ENCODE measurements around the gene ZNF83.
"Not testable (repeated sequence)": the region's sequence is repeated elsewhere in the genome, so short reads cannot be mapped to it uniquely, and the experiment has no call there.

ZNF83 gene

DNA sequence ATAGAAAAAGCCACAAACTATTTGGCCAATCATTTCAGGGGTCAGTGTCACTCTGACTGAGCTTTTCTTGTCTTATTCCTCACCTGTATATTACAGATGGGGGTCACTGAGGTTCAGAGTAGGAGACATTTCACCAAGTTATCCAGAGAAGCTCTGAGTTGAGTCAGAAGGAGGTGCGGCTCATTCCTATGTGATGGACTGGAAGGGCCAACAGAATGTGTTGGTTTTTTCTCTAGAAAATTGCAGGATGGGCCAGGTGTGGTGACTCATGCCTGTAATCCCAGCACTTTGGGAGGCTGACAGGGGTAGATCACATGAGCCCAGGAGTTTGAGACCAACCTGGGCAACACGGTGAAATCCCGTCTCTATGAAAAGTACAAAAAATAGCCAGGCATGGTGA is 24.5 kb upstream of the ZNF83 start:
- H3K27me3 ChIP-seq (ENCODE audit: low read depth): no peaks in the 10 kb centered on the region
- in situ Hi-C loops (cut with MboI; ENCODE audit: low sequenced_read_pairs): no loop called here
- no peak overlapping the region for H3K4me3 ChIP-seq
- no peak for DNase-seq (ENCODE audit: low spot score in 2 of 2)
- no peaks in the 10 kb centered on the region for H3K9me3 ChIP-seq
- H3K4me1 ChIP-seq: no peaks in the 10 kb centered on the region
- H3K36me3 ChIP-seq (replicated peaks): peaks cover 20% of the 10 kb centered on the region

DNA sequence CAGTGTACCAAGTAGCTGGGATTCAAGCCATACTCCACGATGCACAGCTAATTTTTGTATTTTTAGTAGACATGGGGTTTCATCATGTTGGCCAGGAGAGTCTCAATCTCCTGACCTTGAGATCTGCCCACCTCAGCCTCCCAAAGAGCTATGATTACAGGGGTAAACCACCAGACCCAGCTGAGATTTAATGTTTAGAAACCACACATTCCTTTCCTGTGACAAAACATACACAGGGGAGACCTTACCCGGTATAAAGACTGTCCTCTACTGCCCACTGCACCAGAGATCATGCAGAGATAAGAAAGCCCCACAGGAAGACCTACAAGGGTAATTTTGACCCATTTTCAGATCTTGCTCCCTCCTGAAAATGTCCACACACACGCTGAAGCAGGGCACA is 22.8 kb upstream of the ZNF83 start:
- no peaks in the 10 kb centered on the region for H3K9me3 ChIP-seq
- H3K4me3 ChIP-seq: no peak overlapping the region
- H3K4me1 ChIP-seq: no peaks in the 10 kb centered on the region
- peaks cover 20% of the 10 kb centered on the region for H3K36me3 ChIP-seq (replicated peaks)
- H3K27me3 ChIP-seq (ENCODE audit: low read depth): no peaks in the 10 kb centered on the region
- in situ Hi-C loops (cut with MboI; ENCODE audit: low sequenced_read_pairs): no loop called here
- DNase-seq (ENCODE audit: low spot score in 2 of 2): no peak

DNA sequence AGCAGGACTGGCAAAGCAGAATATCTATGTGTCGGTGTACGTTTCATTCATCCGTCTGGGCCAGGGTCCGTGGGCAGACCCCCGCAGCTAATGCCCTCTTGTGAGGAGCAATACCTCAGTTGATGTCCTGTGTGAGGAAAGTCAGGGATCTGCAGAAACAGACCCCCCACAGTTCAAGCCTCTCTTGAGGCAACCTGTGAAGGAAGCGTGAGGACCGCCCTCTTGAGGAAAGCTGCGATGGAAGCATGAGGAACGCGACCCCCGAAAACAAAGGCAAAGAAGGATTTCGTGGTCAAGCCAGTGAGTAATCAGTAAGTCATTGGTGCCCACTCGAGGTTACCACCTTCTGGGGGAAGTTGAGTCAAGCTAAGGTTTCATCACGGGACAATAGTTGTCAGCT is 20.9 kb upstream of the ZNF83 start:
- Histone ChIP-seq H3K27me3 (ENCODE audit: low read depth) (no peaks in the 10 kb centered on the region), H3K4me1 (no peaks in the 10 kb centered on the region), H3K4me3 (no peak overlapping the region), H3K36me3 (replicated peaks) (peaks cover 30% of the 10 kb centered on the region), H3K9me3 (no peaks in the 10 kb centered on the region)
- in situ Hi-C loops (cut with MboI; ENCODE audit: low sequenced_read_pairs): no loop called here
- no peak for DNase-seq (ENCODE audit: low spot score in 2 of 2)

- Histone ChIP-seq H3K4me1 (no peaks in the 10 kb centered on the region), H3K4me3 (no peak overlapping the region), H3K36me3 (replicated peaks) (peaks cover 35% of the 10 kb centered on the region), H3K27me3 (ENCODE audit: low read depth) (no peaks in the 10 kb centered on the region), H3K9me3 (no peaks in the 10 kb centered on the region)
- no peak for DNase-seq (ENCODE audit: low spot score in 2 of 2)
- in situ Hi-C loops (cut with MboI; ENCODE audit: low sequenced_read_pairs): no loop called here
Measured at GRCh38 chr19:52658595-52658994, 20.4 kb upstream of the ZNF83 start.

DNA sequence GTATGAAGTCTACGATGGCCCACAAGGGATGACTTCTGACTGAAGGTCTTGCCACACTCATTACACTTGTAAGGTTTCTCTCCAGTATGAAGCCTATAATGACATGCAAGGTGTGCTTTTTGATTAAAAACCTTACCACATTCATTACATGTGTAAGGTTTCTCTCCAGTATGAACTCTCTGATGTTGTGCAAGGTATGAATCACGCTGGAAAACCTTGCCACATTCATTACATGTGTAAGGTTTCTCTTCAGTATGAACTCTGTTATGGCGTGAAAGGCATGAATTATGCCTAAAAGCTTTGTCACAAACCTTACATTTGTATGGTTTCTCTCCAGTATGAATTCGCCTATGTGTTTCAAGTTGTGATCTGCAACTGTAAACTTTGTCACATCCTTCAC is 15.0 kb upstream of the ZNF83 start:
- no peak for DNase-seq (ENCODE audit: low spot score in 2 of 2)
- Histone ChIP-seq H3K4me3 (no peak overlapping the region), H3K27me3 (ENCODE audit: low read depth) (no peaks in the 10 kb centered on the region), H3K9me3 (no peaks in the 10 kb centered on the region), H3K36me3 (replicated peaks) (peaks cover 25% of the 10 kb centered on the region), H3K4me1 (no peaks in the 10 kb centered on the region)
- in situ Hi-C loops (cut with MboI; ENCODE audit: low sequenced_read_pairs): no loop called here

DNA sequence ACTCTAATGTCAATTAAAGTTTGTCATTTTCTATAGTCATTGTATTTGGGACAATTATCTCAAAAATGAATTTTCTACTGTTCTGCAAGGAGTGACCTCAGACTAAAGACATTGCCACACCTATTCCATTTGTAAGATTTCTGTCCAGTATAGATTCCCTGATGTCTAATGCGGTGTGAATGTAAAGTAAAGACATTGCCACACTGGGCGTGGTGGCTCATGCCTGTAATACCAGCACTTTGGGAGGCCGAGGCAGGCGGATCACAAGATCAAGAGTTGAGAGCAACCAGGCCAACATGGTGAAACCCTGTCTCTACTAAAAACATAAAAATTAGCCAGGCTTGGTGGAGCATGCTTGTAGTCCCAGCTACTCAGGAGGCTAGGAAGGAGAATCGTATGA is 13.8 kb upstream of the ZNF83 start:
- in situ Hi-C loops (cut with MboI; ENCODE audit: low sequenced_read_pairs): no loop called here
- no peak for DNase-seq (ENCODE audit: low spot score in 2 of 2)
- H3K27me3 ChIP-seq (ENCODE audit: low read depth): no peaks in the 10 kb centered on the region
- no peaks in the 10 kb centered on the region; the same call in 1 of the 2 replicates for H3K9me3 ChIP-seq
- H3K4me1 ChIP-seq: no peaks in the 10 kb centered on the region
- no peak overlapping the region for H3K4me3 ChIP-seq
- peaks cover 24% of the 10 kb centered on the region for H3K36me3 ChIP-seq (replicated peaks)

GRCh38 chr19:52648336-52649016 is 10.3 kb upstream of the ZNF83 start:
- DNase-seq (ENCODE audit: low spot score in 2 of 2): no peak

DNA sequence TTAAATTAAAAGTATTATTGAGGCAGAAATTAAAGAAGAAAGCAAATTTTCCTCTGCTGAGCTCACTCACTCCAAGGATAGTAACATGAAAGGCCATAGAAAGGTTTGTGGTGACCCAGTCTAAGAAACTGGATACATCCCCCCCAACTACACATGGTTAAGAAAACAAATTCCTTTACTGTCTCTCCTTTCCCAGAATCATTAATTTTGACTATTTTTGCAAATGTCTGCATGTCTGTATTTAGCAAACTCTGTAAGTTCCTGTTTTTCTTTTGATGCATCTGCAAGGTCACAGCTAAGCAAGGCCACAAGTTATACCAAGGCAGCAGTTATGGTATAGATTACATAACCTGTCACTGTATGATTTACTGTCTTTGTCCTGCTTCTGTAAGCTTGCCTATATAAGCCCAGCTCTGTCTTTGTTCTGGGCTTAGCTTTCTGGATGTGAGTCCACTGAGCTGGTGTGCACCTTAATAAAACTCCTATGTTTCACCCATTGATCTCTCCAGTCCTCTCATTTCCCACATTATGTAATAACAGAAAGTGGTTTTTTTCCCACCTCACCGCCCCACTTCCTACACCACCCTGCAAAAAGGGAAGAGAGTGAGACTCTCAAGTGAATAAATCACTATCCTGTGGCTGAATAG is 8.5 kb upstream of the ZNF83 start:
- DNase-seq (ENCODE audit: low spot score in 2 of 2): no peak
- H3K36me3 ChIP-seq (replicated peaks): no peaks in the 10 kb centered on the region
- H3K27me3 ChIP-seq (ENCODE audit: low read depth): no peaks in the 10 kb centered on the region
- no peaks in the 10 kb centered on the region; the same call in 1 of the 2 replicates for H3K9me3 ChIP-seq
- no peaks in the 10 kb centered on the region for H3K4me1 ChIP-seq
- no peak overlapping the region for H3K4me3 ChIP-seq
- in situ Hi-C loops (cut with MboI; ENCODE audit: low sequenced_read_pairs): no loop called here

More at GRCh38 chr19:52648336-52649016, 10.3 kb upstream of the ZNF83 start:
- Histone ChIP-seq H3K4me1 (no peaks in the 10 kb centered on the region), H3K9me3 (no peaks in the 10 kb centered on the region; the same call in 1 of the 2 replicates), H3K36me3 (replicated peaks) (peaks cover 9% of the 10 kb centered on the region), H3K4me3 (no peak overlapping the region), H3K27me3 (ENCODE audit: low read depth) (no peaks in the 10 kb centered on the region)
- in situ Hi-C loops (cut with MboI; ENCODE audit: low sequenced_read_pairs): no loop called here

- DNase-seq (ENCODE audit: low spot score in 2 of 2): no peak
- in situ Hi-C loops (cut with MboI; ENCODE audit: low sequenced_read_pairs): no loop called here
- H3K4me3 ChIP-seq: no peak overlapping the region
- no peaks in the 10 kb centered on the region for H3K36me3 ChIP-seq (replicated peaks)
- H3K9me3 ChIP-seq: no peaks in the 10 kb centered on the region
- no peaks in the 10 kb centered on the region for H3K27me3 ChIP-seq (ENCODE audit: low read depth)
- H3K4me1 ChIP-seq: peaks cover 4% of the 10 kb centered on the region; the same call in 1 of the 2 replicates
Measured at GRCh38 chr19:52640916-52641315, 2.8 kb upstream of the ZNF83 start.

GRCh38 chr19:52639996-52640395 is 1.8 kb upstream of the ZNF83 start:
- H3K4me3 ChIP-seq: no peak overlapping the region
- no peaks in the 10 kb centered on the region; the same call in 1 of the 2 replicates for H3K36me3 ChIP-seq (replicated peaks)
- peaks cover 4% of the 10 kb centered on the region; the same call in 1 of the 2 replicates for H3K4me1 ChIP-seq
- no peaks in the 10 kb centered on the region for H3K9me3 ChIP-seq
- no peaks in the 10 kb centered on the region for H3K27me3 ChIP-seq (ENCODE audit: low read depth)
- in situ Hi-C loops (cut with MboI; ENCODE audit: low sequenced_read_pairs): no loop called here
- DNase-seq (ENCODE audit: low spot score in 2 of 2): no peak

DNA sequence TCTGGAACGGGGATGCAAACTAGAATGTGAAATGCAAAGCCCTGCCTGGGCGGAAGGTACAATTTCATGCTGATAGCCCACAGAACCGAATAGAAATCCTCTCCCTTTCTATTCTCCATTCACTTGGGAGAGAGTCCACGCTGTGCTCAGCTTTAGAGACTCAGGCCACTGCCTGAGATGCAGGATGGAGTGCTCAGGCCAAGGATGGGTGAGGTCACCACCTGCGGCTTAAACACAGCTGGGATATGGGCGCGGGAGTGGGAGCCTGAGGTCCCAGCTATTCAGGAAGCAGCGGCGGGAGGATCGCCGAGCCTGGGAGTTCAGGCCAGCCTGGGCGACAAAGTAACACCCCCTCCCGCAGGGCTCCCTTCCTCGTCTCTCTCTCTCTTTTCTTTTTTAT is 446 bp upstream of the ZNF83 start:
- Histone ChIP-seq H3K27me3 (ENCODE audit: low read depth) (no peaks in the 10 kb centered on the region), H3K4me1 (peaks cover 4% of the 10 kb centered on the region; the same call in 1 of the 2 replicates), H3K36me3 (replicated peaks) (peaks cover 6% of the 10 kb centered on the region), H3K4me3 (peak overlapping the region; percentile 50), H3K9me3 (no peaks in the 10 kb centered on the region)
- in situ Hi-C loops (cut with MboI; ENCODE audit: low sequenced_read_pairs): no loop called here
- DNase-seq (ENCODE audit: low spot score in 2 of 2): peak in 1 of 2 experiments; percentile 37

DNA sequence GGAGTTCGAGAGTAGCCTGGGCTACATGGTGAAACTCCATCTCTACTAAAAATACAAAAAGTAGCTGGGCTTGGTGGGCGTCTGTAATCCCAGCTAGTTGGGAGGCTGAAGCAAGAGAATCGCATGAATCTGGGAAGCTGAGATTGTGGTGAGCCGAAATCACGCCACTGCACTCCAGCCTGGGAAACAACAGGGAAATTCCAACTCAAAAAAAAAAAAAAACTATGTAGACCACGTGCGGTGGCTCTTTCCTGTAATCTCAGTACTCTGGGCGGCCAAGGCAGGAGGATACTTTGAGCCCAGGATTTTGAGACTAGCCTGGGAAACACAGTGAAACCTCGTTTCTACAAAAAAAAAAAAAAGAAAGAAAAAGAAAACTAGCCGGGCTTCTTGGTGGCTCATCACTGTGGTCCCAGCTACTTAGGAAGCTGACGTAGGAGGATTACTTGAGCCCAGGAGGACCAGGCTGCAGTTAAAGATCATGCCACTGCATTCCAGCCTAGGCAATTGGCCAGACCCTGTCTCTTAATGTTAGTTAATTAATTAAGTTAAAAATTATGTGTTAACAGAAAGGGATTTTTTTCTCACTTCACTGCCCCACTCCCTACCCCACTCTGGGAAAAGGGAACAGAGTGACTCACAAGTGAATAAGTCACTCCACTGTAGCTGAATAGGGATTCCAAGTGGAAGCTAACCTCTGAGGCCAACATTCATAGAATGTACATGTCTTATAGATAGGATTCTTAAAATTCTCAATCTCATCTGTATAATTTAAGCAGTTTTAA is 2.2 kb downstream of the ZNF83 start:
- Histone ChIP-seq H3K4me3 (no peak overlapping the region), H3K4me1 (peaks cover 4% of the 10 kb centered on the region; the same call in 1 of the 2 replicates), H3K36me3 (replicated peaks) (peaks cover 9% of the 10 kb centered on the region), H3K9me3 (no peaks in the 10 kb centered on the region), H3K27me3 (ENCODE audit: low read depth) (no peaks in the 10 kb centered on the region)
- no peak for DNase-seq (ENCODE audit: low spot score in 2 of 2)
- in situ Hi-C loops (cut with MboI; ENCODE audit: low sequenced_read_pairs): no loop called here

DNA sequence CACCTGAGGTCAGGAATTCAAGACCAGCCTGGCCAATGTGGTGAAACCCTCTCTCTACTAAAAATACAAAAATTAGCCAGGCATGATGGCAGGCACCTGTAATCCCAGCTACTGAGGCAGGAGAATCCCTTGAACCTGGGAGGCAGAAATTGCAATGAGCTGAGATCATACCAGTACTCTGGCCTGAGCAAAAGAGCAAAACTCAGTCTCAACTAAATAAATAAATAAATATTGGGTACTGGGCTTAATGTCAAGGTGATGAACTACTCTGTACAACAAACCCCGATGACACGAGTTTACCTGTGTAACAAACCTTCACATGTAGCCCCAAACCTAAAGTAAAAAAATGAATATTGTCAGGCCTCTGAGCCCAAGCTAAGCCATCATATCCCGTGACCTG is 10.7 kb downstream of the ZNF83 start:
- H3K9me3 ChIP-seq; in situ Hi-C loops (cut with MboI; ENCODE audit: low sequenced_read_pairs); H3K4me3 ChIP-seq; H3K4me1 ChIP-seq; H3K27me3 ChIP-seq (ENCODE audit: low read depth); DNase-seq (ENCODE audit: low spot score in 2 of 2): not testable (repeated sequence)
- H3K36me3 ChIP-seq (replicated peaks): peaks cover 31% of the 10 kb centered on the region

DNA sequence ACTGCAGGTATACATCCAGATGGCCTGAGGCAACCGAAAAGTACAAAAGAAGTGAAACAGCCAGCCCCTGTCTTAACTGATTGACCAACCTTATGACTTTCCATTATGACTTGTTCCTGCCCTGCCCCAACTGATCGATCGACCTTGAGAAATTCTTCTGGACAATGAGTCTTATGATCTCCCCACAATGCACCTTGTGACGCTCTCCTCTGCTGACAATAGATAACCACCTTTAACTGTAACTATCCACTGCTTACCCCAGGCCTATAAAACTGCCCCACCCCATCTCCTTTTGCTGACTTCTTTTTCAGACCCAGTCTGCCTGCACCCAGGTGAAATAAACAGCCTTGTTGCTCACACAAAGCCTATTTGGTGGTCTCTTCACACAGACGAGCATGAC is 11.2 kb downstream of the ZNF83 start:
- no peaks in the 10 kb centered on the region for H3K4me1 ChIP-seq
- H3K4me3 ChIP-seq: no peak overlapping the region
- no peaks in the 10 kb centered on the region for H3K27me3 ChIP-seq (ENCODE audit: low read depth)
- H3K9me3 ChIP-seq: no peaks in the 10 kb centered on the region
- in situ Hi-C loops (cut with MboI; ENCODE audit: low sequenced_read_pairs): no loop called here
- peaks cover 31% of the 10 kb centered on the region for H3K36me3 ChIP-seq (replicated peaks)
- DNase-seq (ENCODE audit: low spot score in 2 of 2): no peak
